ENCODE measurements around the gene OSBPL3.

The OSBPL3 gene

DNA sequence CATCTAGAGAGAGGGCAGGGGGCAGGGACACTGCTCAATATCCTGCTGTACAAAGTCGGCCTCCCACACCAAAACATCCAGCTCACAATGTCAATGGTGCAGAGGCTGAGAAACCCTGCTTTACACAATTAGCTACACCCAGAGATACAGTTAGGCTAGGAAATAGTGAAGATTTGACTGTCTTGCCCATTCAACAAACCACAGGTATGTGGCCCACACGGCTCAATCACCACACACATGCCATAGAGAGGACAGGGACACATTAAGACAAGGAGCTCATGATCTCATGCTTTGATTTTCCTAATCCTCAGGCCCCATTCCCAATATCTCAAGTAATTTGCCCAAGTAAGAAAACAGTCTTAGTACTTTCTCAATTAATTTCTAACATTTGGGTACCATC lies 110.4 kb downstream of the OSBPL3 start:
- Histone ChIP-seq H3K9me3 (ENCODE audit: low read depth, low read length) (no peaks in the 10 kb centered on the region), H3K36me3 (ENCODE audit: insufficient read depth, low read length) (no peaks in the 10 kb centered on the region), H3K9ac (ENCODE audit: insufficient read length) (no peak overlapping the region), H3K4me3 (no peak overlapping the region), H3K27ac (no peak overlapping the region)
- DNase-seq (ENCODE audit: low read depth, low spot score): no peak
- TF ChIP-seq POLR2AphosphoS5 (IDR thresholded peaks at IDR 0.05; ENCODE audit: borderline replicate concordance, low read depth, low read length) (no peak), EZH2 (IDR thresholded peaks at IDR 0.05) (no peak), FOXP2 (optimal IDR thresholded peaks at IDR 0.05; ENCODE audit: control extremely low read depth, extremely low read length, insufficient read depth) (no peak)

DNA sequence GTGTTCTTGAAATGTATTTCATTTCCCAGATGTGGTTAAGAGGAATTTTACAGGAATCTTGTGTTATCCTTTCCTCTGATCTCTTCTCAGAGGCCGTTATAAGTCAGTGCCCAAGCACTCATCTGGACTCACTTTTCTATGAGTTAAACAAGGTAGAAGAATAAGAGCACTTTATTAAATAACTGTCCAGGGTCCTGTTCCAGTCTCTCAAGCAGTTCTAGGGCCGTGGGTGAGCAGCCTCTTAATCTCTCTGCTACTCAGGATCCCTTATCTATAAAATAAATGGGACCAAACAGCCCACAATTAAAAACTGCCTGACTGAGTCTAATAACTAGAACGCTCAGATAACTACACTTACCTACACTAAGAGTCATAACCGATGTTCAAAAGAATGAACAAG lies 111.2 kb downstream of the OSBPL3 start:
- no peak overlapping the region for H3K27ac ChIP-seq
- no peak for TF ChIP-seq POLR2AphosphoS5 (IDR thresholded peaks at IDR 0.05; ENCODE audit: borderline replicate concordance, low read depth, low read length)
- no peak for TF ChIP-seq FOXP2 (optimal IDR thresholded peaks at IDR 0.05; ENCODE audit: control extremely low read depth, extremely low read length, insufficient read depth)
- no peak for TF ChIP-seq EZH2 (IDR thresholded peaks at IDR 0.05)
- no peaks in the 10 kb centered on the region for H3K36me3 ChIP-seq (ENCODE audit: insufficient read depth, low read length)
- H3K9ac ChIP-seq (ENCODE audit: insufficient read length): no peak overlapping the region
- no peak for DNase-seq (ENCODE audit: low read depth, low spot score)
- H3K4me3 ChIP-seq: no peak overlapping the region
- H3K9me3 ChIP-seq (ENCODE audit: low read depth, low read length): no peaks in the 10 kb centered on the region

DNA sequence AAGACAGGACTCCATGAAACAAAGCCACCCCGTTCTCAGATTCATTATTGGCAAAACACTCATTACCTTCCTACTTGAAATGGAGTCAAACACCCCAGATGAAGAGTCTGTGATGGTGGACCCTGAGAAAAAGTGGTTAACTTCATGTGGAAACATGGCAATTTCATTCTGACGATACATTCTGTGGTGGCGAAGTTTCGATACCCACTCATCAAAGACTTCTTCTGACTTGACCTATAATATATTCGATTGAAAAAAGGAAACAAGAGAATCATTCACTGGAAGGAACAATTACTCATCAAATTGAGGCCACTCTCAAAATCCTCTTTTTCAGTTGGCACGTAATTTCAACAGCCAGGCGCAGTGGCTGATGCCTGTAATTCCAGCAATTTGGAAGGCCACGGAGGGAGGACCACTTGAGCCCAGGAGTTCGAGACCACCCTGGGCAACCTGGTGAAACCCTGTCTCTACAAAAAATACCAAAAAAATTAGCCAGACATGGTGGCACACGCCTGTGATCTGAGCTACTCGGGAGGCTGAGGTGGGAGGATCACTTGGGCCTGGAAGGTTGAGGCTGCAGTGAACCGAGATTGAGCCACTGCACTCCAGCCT lies 113.9 kb downstream of the OSBPL3 start:
- Histone ChIP-seq H3K4me3 (no peak overlapping the region), H3K27ac (no peak overlapping the region), H3K9me3 (ENCODE audit: low read depth, low read length) (no peaks in the 10 kb centered on the region), H3K36me3 (ENCODE audit: insufficient read depth, low read length) (peaks cover 5% of the 10 kb centered on the region; the same call in 1 of the 2 replicates), H3K9ac (ENCODE audit: insufficient read length) (no peak overlapping the region)
- no peak for DNase-seq (ENCODE audit: low read depth, low spot score)
- TF ChIP-seq EZH2 (IDR thresholded peaks at IDR 0.05) (no peak), POLR2AphosphoS5 (IDR thresholded peaks at IDR 0.05; ENCODE audit: borderline replicate concordance, low read depth, low read length) (no peak), FOXP2 (optimal IDR thresholded peaks at IDR 0.05; ENCODE audit: control extremely low read depth, extremely low read length, insufficient read depth) (no peak)

- Histone ChIP-seq H3K36me3 (ENCODE audit: insufficient read depth, low read length) (peaks cover 13% of the 10 kb centered on the region; the same call in 1 of the 2 replicates), H3K9me3 (ENCODE audit: low read depth, low read length) (no peaks in the 10 kb centered on the region), H3K27ac (no peak overlapping the region), H3K9ac (ENCODE audit: insufficient read length) (no peak overlapping the region), H3K4me3 (no peak overlapping the region)
- no peak for DNase-seq (ENCODE audit: low read depth, low spot score)
- no peak for TF ChIP-seq POLR2AphosphoS5 (IDR thresholded peaks at IDR 0.05; ENCODE audit: borderline replicate concordance, low read depth, low read length)
- TF ChIP-seq FOXP2 (optimal IDR thresholded peaks at IDR 0.05; ENCODE audit: control extremely low read depth, extremely low read length, insufficient read depth): no peak
- TF ChIP-seq EZH2 (IDR thresholded peaks at IDR 0.05): no peak
Observed at GRCh38 chr7:24864214-24864817, 115.7 kb downstream of the OSBPL3 start.

- Histone ChIP-seq H3K9me3 (ENCODE audit: low read depth, low read length) (no peaks in the 10 kb centered on the region), H3K27ac (no peak overlapping the region), H3K4me3 (no peak overlapping the region), H3K9ac (ENCODE audit: insufficient read length) (no peak overlapping the region), H3K36me3 (ENCODE audit: insufficient read depth, low read length) (peaks cover 13% of the 10 kb centered on the region; the same call in 1 of the 2 replicates)
- TF ChIP-seq FOXP2 (optimal IDR thresholded peaks at IDR 0.05; ENCODE audit: control extremely low read depth, extremely low read length, insufficient read depth) (no peak), POLR2AphosphoS5 (IDR thresholded peaks at IDR 0.05; ENCODE audit: borderline replicate concordance, low read depth, low read length) (no peak), EZH2 (IDR thresholded peaks at IDR 0.05) (no peak)
- no peak for DNase-seq (ENCODE audit: low read depth, low spot score)
Observed at GRCh38 chr7:24863626-24864025, 116.4 kb downstream of the OSBPL3 start.

- no peaks in the 10 kb centered on the region for H3K9me3 ChIP-seq (ENCODE audit: low read depth, low read length)
- H3K4me3 ChIP-seq: no peak overlapping the region
- no peak for TF ChIP-seq EZH2 (IDR thresholded peaks at IDR 0.05)
- no peak for TF ChIP-seq FOXP2 (optimal IDR thresholded peaks at IDR 0.05; ENCODE audit: control extremely low read depth, extremely low read length, insufficient read depth)
- TF ChIP-seq POLR2AphosphoS5 (IDR thresholded peaks at IDR 0.05; ENCODE audit: borderline replicate concordance, low read depth, low read length): no peak
- no peak for DNase-seq (ENCODE audit: low read depth, low spot score)
- H3K27ac ChIP-seq: no peak overlapping the region
- H3K9ac ChIP-seq (ENCODE audit: insufficient read length): no peak overlapping the region
- peaks cover 13% of the 10 kb centered on the region; the same call in 1 of the 2 replicates for H3K36me3 ChIP-seq (ENCODE audit: insufficient read depth, low read length)
Observed at GRCh38 chr7:24862461-24862860, 117.5 kb downstream of the OSBPL3 start.

DNA sequence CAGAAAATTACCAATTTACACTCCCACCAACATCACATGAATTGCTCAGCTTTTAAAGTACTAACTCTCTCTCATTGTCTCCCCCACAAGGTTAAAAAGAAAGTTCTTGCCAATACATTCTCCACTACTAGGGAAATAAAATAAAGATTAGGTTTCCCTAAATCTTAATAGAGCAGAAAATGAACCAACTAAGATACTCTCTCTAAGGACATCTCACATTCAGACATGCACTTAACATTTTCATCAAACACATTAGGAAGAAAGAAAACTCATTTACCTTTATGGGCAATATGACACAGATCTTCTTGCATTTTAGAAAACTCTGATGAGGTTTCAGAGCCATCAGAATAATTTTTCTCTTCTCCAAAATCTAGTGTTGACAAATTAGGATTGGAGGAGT lies 118.6 kb downstream of the OSBPL3 start:
- no peak for DNase-seq (ENCODE audit: low read depth, low spot score)
- no peak overlapping the region for H3K4me3 ChIP-seq
- no peak overlapping the region for H3K27ac ChIP-seq
- H3K9me3 ChIP-seq (ENCODE audit: low read depth, low read length): no peaks in the 10 kb centered on the region
- H3K9ac ChIP-seq (ENCODE audit: insufficient read length): no peak overlapping the region
- no peak for TF ChIP-seq POLR2AphosphoS5 (IDR thresholded peaks at IDR 0.05; ENCODE audit: borderline replicate concordance, low read depth, low read length)
- no peak for TF ChIP-seq FOXP2 (optimal IDR thresholded peaks at IDR 0.05; ENCODE audit: control extremely low read depth, extremely low read length, insufficient read depth)
- TF ChIP-seq EZH2 (IDR thresholded peaks at IDR 0.05): no peak
- peaks cover 13% of the 10 kb centered on the region; the same call in 1 of the 2 replicates for H3K36me3 ChIP-seq (ENCODE audit: insufficient read depth, low read length)

DNA sequence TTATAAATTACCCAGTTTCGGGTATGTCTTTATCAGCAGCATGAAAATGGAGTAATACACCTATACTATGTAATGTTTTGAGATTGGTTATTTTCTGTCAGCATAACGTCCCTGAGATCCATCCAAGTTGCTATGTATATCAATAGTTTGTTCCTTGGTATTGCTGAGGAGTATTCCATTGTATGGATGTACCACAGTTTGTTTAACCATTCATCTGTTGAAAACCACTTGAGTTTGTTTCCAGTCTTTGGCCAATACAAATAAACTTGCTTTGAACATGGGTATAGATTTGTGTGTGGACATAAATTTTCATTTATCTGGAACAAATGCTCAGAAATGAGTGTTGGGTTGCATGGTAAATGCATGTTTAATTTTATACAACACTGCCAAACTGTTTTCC lies 119.4 kb downstream of the OSBPL3 start:
- no peak overlapping the region for H3K27ac ChIP-seq
- no peak for DNase-seq (ENCODE audit: low read depth, low spot score)
- no peak overlapping the region for H3K9ac ChIP-seq (ENCODE audit: insufficient read length)
- no peak overlapping the region for H3K4me3 ChIP-seq
- no peaks in the 10 kb centered on the region for H3K9me3 ChIP-seq (ENCODE audit: low read depth, low read length)
- H3K36me3 ChIP-seq (ENCODE audit: insufficient read depth, low read length): peaks cover 13% of the 10 kb centered on the region; the same call in 1 of the 2 replicates
- TF ChIP-seq POLR2AphosphoS5 (IDR thresholded peaks at IDR 0.05; ENCODE audit: borderline replicate concordance, low read depth, low read length): no peak
- TF ChIP-seq FOXP2 (optimal IDR thresholded peaks at IDR 0.05; ENCODE audit: control extremely low read depth, extremely low read length, insufficient read depth): no peak
